Glutamatergic neuron (in vitro differentiated cells): ENCODE results near the gene RPS6KB2. TPM values are rescaled to one million over a fixed set of nuclear protein-coding genes. Genes with fewer than 3 reads are reported as not detected.

Source experiments
- DNase-seq: peaks from one replicate; pipeline ENCODE4 v3.0.0; 2022
- H3K27ac Mint-ChIP-seq: one replicate; pipeline ENCODE4 v1.8.0; 2020; ENCODE audit warnings: mild to moderate bottlenecking, mixed read lengths, inconsistent platforms; ENCODE audit not compliant: unreplicated experiment
- H3K27me3 Mint-ChIP-seq: one replicate; pipeline ENCODE4 v1.8.0; 2020; ENCODE audit warnings: mild to moderate bottlenecking, moderate library complexity, mixed read lengths, inconsistent platforms; ENCODE audit not compliant: unreplicated experiment
- H3K36me3 Mint-ChIP-seq: one replicate; pipeline ENCODE4 v1.8.0; 2020; ENCODE audit warnings: mild to moderate bottlenecking, mixed read lengths, inconsistent platforms; ENCODE audit not compliant: unreplicated experiment
- H3K4me1 Mint-ChIP-seq: one replicate; pipeline ENCODE4 v1.8.0; 2020; ENCODE audit warnings: mild to moderate bottlenecking, low read depth, mixed read lengths, inconsistent platforms; ENCODE audit not compliant: unreplicated experiment
- H3K4me3 Mint-ChIP-seq: one replicate; pipeline ENCODE4 v1.8.0; 2020; ENCODE audit warnings: mild to moderate bottlenecking, mixed read lengths, inconsistent platforms; ENCODE audit not compliant: unreplicated experiment
- H3K9me3 Mint-ChIP-seq: one replicate; pipeline ENCODE4 v1.8.0; 2020; ENCODE audit warnings: mild to moderate bottlenecking, moderate library complexity, mixed read lengths, inconsistent platforms; ENCODE audit not compliant: unreplicated experiment
- CTCF ChIP-seq: fragments of 200-600 bp; sonication (generic); IDR thresholded peaks from one replicate; pipeline ENCODE4 v1.5.0; 2021; ENCODE audit not compliant: partially characterized antibody, unreplicated experiment
- total RNA-seq: library from RNA; stranded (reverse); fragmentation: NEBNext Ultra II Directional; extraction: Animal tissue kit (Norgen Biotek cat#: 25700); gene quantifications from one replicate; pipeline ENCODE4 v1.2.1, GENCODE V29; 2021; ENCODE audit not compliant: unreplicated experiment

Gene RPS6KB2
- total RNA-seq, 1 donor from 2014 or later, result 69.0 TPM

DNA sequence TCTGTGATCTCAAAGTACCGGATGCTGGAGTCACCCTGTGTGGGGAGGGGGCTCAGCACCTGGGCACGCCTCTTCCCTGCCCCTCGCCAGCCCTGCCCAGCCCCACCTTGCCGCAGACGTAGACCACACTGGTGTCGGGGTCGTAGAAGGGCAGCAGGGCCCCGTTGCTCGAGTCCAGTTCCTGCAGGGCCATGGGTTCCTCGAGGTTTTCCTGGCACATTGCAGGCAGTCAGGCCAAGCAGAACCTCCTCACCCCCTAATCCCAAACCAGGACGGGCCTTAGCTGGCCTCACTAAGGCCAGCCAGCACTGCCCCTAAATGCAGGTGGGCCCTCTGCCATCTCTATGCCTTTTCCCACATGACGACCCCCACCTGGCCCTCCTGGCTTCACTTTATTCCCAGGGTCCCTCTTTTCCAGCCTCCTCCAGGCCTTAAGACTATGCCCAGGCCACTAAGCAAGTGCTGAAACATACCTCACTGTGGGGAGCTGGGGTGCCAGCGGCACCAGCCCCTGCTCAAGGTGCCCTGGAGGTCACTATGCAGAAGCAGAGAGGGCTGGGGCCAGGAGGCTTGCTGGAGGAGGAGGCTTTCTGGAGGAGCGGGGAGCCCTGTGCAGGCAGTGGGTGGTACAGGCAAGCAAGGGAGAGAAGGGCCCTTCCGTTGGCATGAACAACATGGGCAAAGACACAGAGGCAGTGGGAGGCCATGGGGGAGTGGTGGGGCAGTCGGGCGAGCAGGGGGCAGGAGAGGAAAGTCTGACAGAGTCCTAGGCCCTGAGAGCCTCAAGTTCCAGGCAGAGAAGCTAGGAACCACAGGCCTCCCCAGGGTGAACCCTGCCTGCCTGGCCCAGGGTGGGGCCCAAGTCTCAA lies 12.2 kb downstream of the RPS6KB2 start:
- peaks cover 3% of the 10 kb centered on the region for H3K9me3 Mint-ChIP-seq
- no peak for TF ChIP-seq CTCF
- H3K36me3 Mint-ChIP-seq, result no peaks in the 10 kb centered on the region
- peaks cover 18% of the 10 kb centered on the region for H3K27me3 Mint-ChIP-seq
- no peak overlapping the region for H3K27ac Mint-ChIP-seq
- no peak for DNase-seq
- H3K4me1 Mint-ChIP-seq, result peaks cover 7% of the 10 kb centered on the region
- no peak overlapping the region for H3K4me3 Mint-ChIP-seq

DNA sequence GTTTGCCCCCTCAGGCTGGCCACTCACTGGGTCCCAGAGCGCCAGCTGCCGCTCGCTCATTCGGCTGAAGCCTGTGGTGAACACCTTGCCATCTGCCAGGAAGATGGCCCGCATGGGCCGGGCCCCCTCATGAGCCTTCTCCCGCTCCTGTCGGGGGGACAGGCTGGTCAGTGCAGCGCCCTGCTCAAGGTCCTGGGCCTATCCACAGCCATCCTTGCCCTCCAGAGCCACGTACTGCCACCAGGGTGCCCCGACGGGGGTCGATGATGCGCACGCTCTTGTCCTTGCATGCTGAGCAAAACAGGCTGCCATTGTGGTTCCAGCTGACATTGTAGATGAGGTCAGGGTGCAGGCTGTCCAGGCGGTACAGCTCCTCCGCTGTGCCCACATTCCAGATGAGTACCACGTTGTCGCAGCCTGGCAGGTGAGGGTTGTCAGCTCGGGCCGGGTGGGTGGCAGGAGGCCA lies 12.8 kb downstream of the RPS6KB2 start:
- no peak overlapping the region for H3K27ac Mint-ChIP-seq
- H3K27me3 Mint-ChIP-seq, result peaks cover 16% of the 10 kb centered on the region
- no peaks in the 10 kb centered on the region for H3K36me3 Mint-ChIP-seq
- TF ChIP-seq CTCF, result no peak
- peaks cover 3% of the 10 kb centered on the region for H3K9me3 Mint-ChIP-seq
- peaks cover 7% of the 10 kb centered on the region for H3K4me1 Mint-ChIP-seq
- no peak overlapping the region for H3K4me3 Mint-ChIP-seq
- no peak for DNase-seq

- no peak for TF ChIP-seq CTCF
- peaks cover 2% of the 10 kb centered on the region for H3K4me1 Mint-ChIP-seq
Measured at GRCh38 chr11:67441731-67442351, 13.5 kb downstream of the RPS6KB2 start.

DNA sequence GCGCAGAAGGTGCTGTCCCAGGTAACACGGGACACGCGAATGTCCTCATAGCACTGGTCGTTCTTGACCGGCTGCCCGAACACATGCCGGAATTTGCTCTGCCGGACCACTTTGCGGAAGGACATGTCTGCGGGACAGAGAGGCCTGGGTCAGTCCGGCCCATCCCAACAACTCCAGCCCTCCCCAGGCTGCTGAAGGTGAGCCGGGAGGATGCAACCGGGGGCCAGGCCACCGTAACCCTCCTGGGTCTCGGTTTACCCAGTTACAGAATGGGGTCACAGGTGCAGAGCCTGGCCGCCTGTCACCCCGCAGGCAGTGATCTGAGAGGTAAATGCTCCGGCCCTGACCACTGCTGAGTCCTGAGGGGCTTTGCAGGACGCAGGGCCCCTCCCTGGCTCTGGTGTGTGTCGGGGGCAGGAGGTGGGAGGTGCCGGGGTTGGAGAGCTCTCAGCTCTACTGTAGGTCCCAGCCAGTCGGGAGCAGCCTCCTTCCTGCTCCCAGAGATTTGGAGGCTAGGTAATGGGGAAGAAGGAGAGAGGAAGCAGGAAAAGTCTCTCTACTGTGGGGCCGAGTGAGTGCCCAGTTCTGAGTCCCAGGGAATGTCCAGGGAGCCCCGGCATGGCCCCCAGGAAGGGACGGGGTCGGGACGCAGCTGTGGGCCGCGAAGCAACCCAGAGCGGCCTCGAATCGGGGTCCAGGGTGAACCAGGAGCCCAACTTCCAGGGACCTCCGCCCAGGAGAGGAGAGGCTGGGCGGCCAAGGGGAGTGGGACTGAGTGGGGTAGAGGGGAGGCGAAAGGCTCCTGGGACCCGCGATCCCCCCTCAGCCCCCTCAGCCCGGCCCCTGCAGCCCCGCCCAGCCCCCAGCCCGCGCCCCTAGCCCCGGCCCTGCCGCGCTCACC lies 14.5 kb downstream of the RPS6KB2 start:
- no peak for DNase-seq
- TF ChIP-seq CTCF, result no peak
- Mint-ChIP-seq H3K4me3 (peak overlapping the region; percentile 87), H3K27me3 (peaks cover 16% of the 10 kb centered on the region), H3K27ac (peak overlapping the region; percentile 28), H3K36me3 (no peaks in the 10 kb centered on the region), H3K9me3 (peaks cover 2% of the 10 kb centered on the region), H3K4me1 (peaks cover 2% of the 10 kb centered on the region)

More at GRCh38 chr11:67441731-67442351, 13.5 kb downstream of the RPS6KB2 start:
- peak overlapping the region; percentile 87 for H3K4me3 Mint-ChIP-seq
- H3K27ac Mint-ChIP-seq, result peak overlapping the region; percentile 59
- DNase-seq, result no peak
- peaks cover 16% of the 10 kb centered on the region for H3K27me3 Mint-ChIP-seq
- peaks cover 2% of the 10 kb centered on the region for H3K9me3 Mint-ChIP-seq
- H3K36me3 Mint-ChIP-seq, result no peaks in the 10 kb centered on the region
